Esophagus muscularis mucosa (tissue), 4 donors: ENCODE measurements around the gene GNAI1. TPM values are rescaled to one million over a fixed set of nuclear protein-coding genes. Genes with fewer than 3 reads are reported as not detected.
"Not testable (repeated sequence)": the region's sequence is repeated elsewhere in the genome, so short reads cannot be mapped to it uniquely, and the experiment has no call there.

ENCODE experiments used
- DNase-seq: peaks from one replicate; pipeline ENCODE4 v3.0.0-alpha.2; 2017; ENCODE audit errors: extremely low spot score
- H3K27ac ChIP-seq, 4 donors: fragments of 200-600 bp; sonication (generic); replicated peaks in 1 of 4; 1 replicate in 3 of 4; 2 replicates in 1 of 4; pipeline ENCODE4 v1.5.1; 2016 to 2019; ENCODE audit warnings: mild to moderate bottlenecking in 1 of 4
- H3K27me3 ChIP-seq, 4 donors: fragments of 200-600 bp; sonication (generic); one replicate each; pipeline versions ENCODE4 v1.5.1 to v1.6.0; 2016 to 2019
- H3K36me3 ChIP-seq, 4 donors: fragments of 200-600 bp; sonication (generic); one replicate each; pipeline ENCODE4 v1.5.1; 2016 to 2019
- H3K4me1 ChIP-seq, 4 donors: fragments of 200-600 bp; sonication (generic); one replicate each; pipeline ENCODE4 v1.5.1; 2016 to 2019
- H3K4me3 ChIP-seq, 4 donors: fragments of 200-600 bp; sonication (generic); 1 replicate in 2 of 4; 2 replicates in 2 of 4; pipeline ENCODE4 v1.5.1; 2016 to 2019; ENCODE audit warnings: mild to moderate bottlenecking in 4 of 4, moderate library complexity in 1 of 4
- H3K9me3 ChIP-seq, 4 donors: fragments of 200-600 bp; sonication (generic); 1 replicate in 3 of 4; 2 replicates in 1 of 4; pipeline ENCODE4 v1.5.1; 2016 to 2019
- CTCF ChIP-seq, 3 experiments: fragments of 200-600 bp in 2 of 3; fragments of 450-650 bp in 1 of 3; sonication (generic) in 2 of 3; IDR thresholded peaks; one replicate each; pipeline ENCODE4 v1.5.1; 2017 to 2019; ENCODE audit warnings: antibody characterized with exemption in 3 of 3, mild to moderate bottlenecking in 2 of 3, moderate library complexity in 1 of 3
- EP300 ChIP-seq: sonication (generic); formaldehyde crosslinking; IDR thresholded peaks from one replicate; pipeline ENCODE4 v1.6.1; 2017; ENCODE audit warnings: antibody characterized with exemption
- POLR2A ChIP-seq: fragments of 450-650 bp; IDR thresholded peaks from one replicate; pipeline ENCODE4 v1.6.1; 2017; ENCODE audit warnings: antibody characterized with exemption, moderate library complexity, mild to moderate bottlenecking, low read depth
- POLR2AphosphoS5 ChIP-seq, 2 donors: sonication (generic); formaldehyde crosslinking; IDR thresholded peaks; one replicate each; pipeline ENCODE4 v1.6.1; 2017; ENCODE audit warnings: antibody characterized with exemption in 2 of 2
- WGBS: methylation state at CpG from one replicate; pipeline ENCODE4 v1.1.5; 2018; 5-methylcytosine and 5-hydroxymethylcytosine counted together
- intact Hi-C: fragments of 100-400 bp; cut with DNase I; formaldehyde crosslinking; loops from one replicate; pipeline ENCODE4 v1.15.1; 2023
- total RNA-seq, 4 donors: library from RNA; depleted of rRNA; stranded (reverse); fragments of >200 nt; gene quantifications; one replicate each; pipeline versions ENCODE4 v1.1.0 to v1.2.1, GENCODE V29; 2016

Gene GNAI1
- total RNA-seq, 4 donors from 2014 or later = 61.0 to 141 (median 75.5) TPM

GRCh38 chr7:80151274-80151665, 16.6 kb downstream of the GNAI1 start:
- no peak for TF ChIP-seq POLR2AphosphoS5 (IDR thresholded peaks at IDR 0.05)
- TF ChIP-seq POLR2A = no peak
- TF ChIP-seq CTCF (IDR thresholded peaks at IDR 0.05) = no peak
- TF ChIP-seq EP300 = no peak
- no peaks in the 10 kb centered on the region for H3K36me3 ChIP-seq
- H3K4me3 ChIP-seq = no peak overlapping the region
- no peak overlapping the region for H3K27ac ChIP-seq
- H3K27me3 ChIP-seq = no peaks in the 10 kb centered on the region
- no peaks in the 10 kb centered on the region for H3K9me3 ChIP-seq
- intact Hi-C loops = no loop called here
- no peak for DNase-seq
- H3K4me1 ChIP-seq = peaks cover 18 to 83% (median 69%) of the 10 kb centered on the region in 4 donors

- Histone ChIP-seq H3K36me3 (no peaks in the 10 kb centered on the region), H3K4me1 (peaks cover 14 to 78% (median 57%) of the 10 kb centered on the region in 4 donors), H3K4me3 (no peak overlapping the region), H3K9me3 (no peaks in the 10 kb centered on the region), H3K27ac (no peak overlapping the region), H3K27me3 (no peaks in the 10 kb centered on the region)
- TF ChIP-seq POLR2AphosphoS5 (IDR thresholded peaks at IDR 0.05) (no peak), POLR2A (no peak), EP300 (no peak), CTCF (IDR thresholded peaks at IDR 0.05) (no peak)
- intact Hi-C loops = no loop called here
- no peak for DNase-seq
- WGBS = 63% methylated on average over 1 of the region's 1 CpG
Observed at GRCh38 chr7:80153446-80153845, 18.8 kb downstream of the GNAI1 start.

GRCh38 chr7:80154656-80155333, 20.2 kb downstream of the GNAI1 start:
- no peak for DNase-seq
- no peak overlapping the region for H3K4me3 ChIP-seq
- H3K9me3 ChIP-seq = no peaks in the 10 kb centered on the region
- H3K4me1 ChIP-seq = peaks cover 14 to 84% (median 57%) of the 10 kb centered on the region in 4 donors
- TF ChIP-seq POLR2A (no peak), POLR2AphosphoS5 (IDR thresholded peaks at IDR 0.05) (no peak), EP300 (no peak), CTCF (IDR thresholded peaks at IDR 0.05) (no peak)
- no peaks in the 10 kb centered on the region for H3K27me3 ChIP-seq
- H3K27ac ChIP-seq = no peak overlapping the region
- intact Hi-C loops = no loop called here
- H3K36me3 ChIP-seq = no peaks in the 10 kb centered on the region

- Histone ChIP-seq H3K27ac (no peak overlapping the region), H3K4me1 (peaks cover 13 to 89% (median 60%) of the 10 kb centered on the region in 4 donors), H3K4me3 (no peak overlapping the region), H3K9me3 (no peaks in the 10 kb centered on the region), H3K27me3 (no peaks in the 10 kb centered on the region), H3K36me3 (no peaks in the 10 kb centered on the region)
- WGBS = 93% methylated on average over 1 of the region's 1 CpG
- no peak for DNase-seq
- intact Hi-C loops = no loop called here
- TF ChIP-seq EP300 = no peak
- TF ChIP-seq POLR2AphosphoS5 (IDR thresholded peaks at IDR 0.05) = no peak
- TF ChIP-seq CTCF (IDR thresholded peaks at IDR 0.05) = no peak
- TF ChIP-seq POLR2A = no peak
Observed at GRCh38 chr7:80155374-80155773, 20.7 kb downstream of the GNAI1 start.

- H3K27me3 ChIP-seq, DNase-seq, H3K9me3 ChIP-seq, intact Hi-C loops, H3K4me3 ChIP-seq, H3K27ac ChIP-seq, H3K36me3 ChIP-seq: not testable (repeated sequence)
- peaks cover 11 to 91% (median 63%) of the 10 kb centered on the region in 4 donors for H3K4me1 ChIP-seq
- 88% methylated on average over 4 of the region's 4 CpGs for WGBS
Observed at GRCh38 chr7:80157770-80158169, 23.1 kb downstream of the GNAI1 start.
